Measurements from ENCODE around the gene CNTNAP1.
"Not testable (repeated sequence)": the region's sequence is repeated elsewhere in the genome, so short reads cannot be mapped to it uniquely, and the experiment has no call there.

CNTNAP1 gene

GRCh38 chr17:42686520-42687128 is 4.3 kb downstream of the CNTNAP1 start:
- DNase-seq: no peak

- DNase-seq: no peak
Observed at GRCh38 chr17:42687707-42688320, 5.5 kb downstream of the CNTNAP1 start.

- no peak for DNase-seq
Observed at GRCh38 chr17:42690596-42690995, 8.3 kb downstream of the CNTNAP1 start.

- no peak for DNase-seq
Observed at GRCh38 chr17:42691021-42691545, 8.8 kb downstream of the CNTNAP1 start.

- DNase-seq: no peak
Observed at GRCh38 chr17:42692489-42692888, 10.2 kb downstream of the CNTNAP1 start.

- no peak for DNase-seq
Observed at GRCh38 chr17:42694524-42694923, 12.2 kb downstream of the CNTNAP1 start.

- no peak for DNase-seq
Observed at GRCh38 chr17:42695500-42695899, 13.2 kb downstream of the CNTNAP1 start.

- DNase-seq: no peak
Observed at GRCh38 chr17:42697108-42697811, 14.9 kb downstream of the CNTNAP1 start.

GRCh38 chr17:42698736-42699414 is 16.5 kb downstream of the CNTNAP1 start:
- no peak for DNase-seq

- no peak for DNase-seq
Observed at GRCh38 chr17:42699415-42699740, 17.0 kb downstream of the CNTNAP1 start.

GRCh38 chr17:42700586-42701289 is 18.4 kb downstream of the CNTNAP1 start:
- DNase-seq: no peak

GRCh38 chr17:42702446-42702845 is 20.1 kb downstream of the CNTNAP1 start:
- DNase-seq: no peak

GRCh38 chr17:42704490-42704836 is 22.1 kb downstream of the CNTNAP1 start:
- no peak for DNase-seq

- DNase-seq: no peak
Observed at GRCh38 chr17:42704837-42705494, 22.6 kb downstream of the CNTNAP1 start.

- no peak for DNase-seq
Observed at GRCh38 chr17:42706732-42707131, 24.4 kb downstream of the CNTNAP1 start.

GRCh38 chr17:42708588-42708987 is 26.3 kb downstream of the CNTNAP1 start:
- no peak for DNase-seq

GRCh38 chr17:42709561-42709960 is 27.2 kb downstream of the CNTNAP1 start:
- no peak for DNase-seq

- peak; percentile 35 for DNase-seq
Observed at GRCh38 chr17:42720996-42721583, 38.8 kb downstream of the CNTNAP1 start.

- no peak for DNase-seq
Observed at GRCh38 chr17:42723636-42724035, 41.3 kb downstream of the CNTNAP1 start.

GRCh38 chr17:42725143-42725542 is 42.8 kb downstream of the CNTNAP1 start:
- no peak for DNase-seq

- DNase-seq: no peak
Observed at GRCh38 chr17:42740699-42741098, 58.4 kb downstream of the CNTNAP1 start.

GRCh38 chr17:42742916-42743315 is 60.6 kb downstream of the CNTNAP1 start:
- DNase-seq: not testable (repeated sequence)

Measured in NCI-H748 treated with DMSO at 0.1 percent for 48 hours (cell line).